ENCODE measurements around the gene TCF20. TPM values are rescaled to one million over a fixed set of nuclear protein-coding genes. Genes with fewer than 3 reads are reported as not detected.

Gene TCF20
- total RNA-seq, 1 experiment from 2014 or later: 56.4 TPM

DNA sequence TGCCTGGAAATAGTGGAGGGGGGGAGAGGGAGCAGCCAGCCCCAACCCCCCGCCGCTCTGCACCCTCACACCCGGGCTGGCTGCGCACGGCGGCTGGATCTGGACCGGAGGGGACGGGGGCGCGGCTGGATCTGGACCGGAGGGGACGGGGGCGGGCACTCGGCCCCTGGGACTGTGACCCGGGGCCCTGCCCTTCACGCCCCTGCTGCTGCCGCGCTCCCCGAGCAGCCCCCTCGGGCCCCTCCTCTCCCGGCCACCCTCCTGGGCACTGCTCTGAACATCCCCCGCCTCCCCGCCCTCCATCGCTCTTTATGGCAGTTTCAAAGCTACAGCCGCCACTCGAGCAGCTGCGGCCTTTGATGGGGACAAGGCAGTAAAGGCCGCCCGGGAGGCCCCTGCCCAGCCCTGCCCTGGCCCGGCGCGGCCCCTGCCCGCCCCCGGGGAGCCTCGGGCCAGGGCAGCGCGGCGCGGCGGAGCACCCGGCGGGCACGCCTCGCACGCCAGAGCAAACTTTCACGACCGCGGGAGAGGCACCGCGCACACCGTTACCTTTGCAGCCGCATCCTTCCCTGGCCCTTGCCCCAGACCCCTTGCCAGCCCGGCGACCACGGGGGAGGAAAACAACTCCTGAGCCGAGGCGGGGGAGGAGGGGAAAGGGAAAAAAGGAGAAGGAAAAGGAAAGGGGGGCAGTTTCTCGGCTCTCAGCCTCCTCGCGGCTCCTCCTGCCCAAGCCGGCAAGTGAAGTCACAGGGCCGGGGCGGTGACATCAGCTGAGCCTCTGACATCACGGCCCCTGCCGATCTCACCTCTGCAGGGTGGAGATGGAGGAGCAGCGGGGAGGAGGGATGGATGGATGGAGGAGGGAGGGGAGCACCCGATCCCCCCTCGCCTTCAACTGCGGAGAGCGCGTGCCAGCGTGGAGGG lies 13.1 kb upstream of the TCF20 start:
- POLR2A ChIA-PET: no interaction called here

DNA sequence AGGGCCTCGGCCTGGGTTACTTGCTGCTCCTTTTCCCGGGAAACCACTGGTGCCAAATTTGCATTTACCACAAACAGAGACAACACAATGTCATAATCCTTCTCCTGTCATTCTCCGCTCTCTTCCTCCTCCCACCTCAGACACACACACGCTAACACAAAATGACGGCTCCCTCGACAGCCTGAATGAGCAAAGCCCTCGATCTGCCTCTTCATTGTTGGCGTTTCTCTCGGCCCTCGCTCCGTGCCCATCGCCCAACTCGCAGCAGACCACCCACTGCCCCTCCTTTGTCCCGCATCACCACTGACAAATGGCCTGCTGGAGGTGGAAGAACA lies 12.5 kb upstream of the TCF20 start:
- ChIA-PET CTCF (interaction anchor here (0.6 kb wide), 1 partner anchor 118 kb away, joined by 3 read pairs; no protein-coding TSS in a partner anchor), POLR2A (no interaction called here)
- Mint-ChIP-seq H3K27ac (ENCODE audit: low read depth, unreplicated experiment) (no peak overlapping the region), H3K4me1 (ENCODE audit: insufficient read depth, unreplicated experiment) (no peaks in the 10 kb centered on the region), H3K4me3 (ENCODE audit: unreplicated experiment) (no peak overlapping the region), H3K36me3 (ENCODE audit: insufficient read depth, unreplicated experiment) (no peaks in the 10 kb centered on the region), H3K9me3 (ENCODE audit: unreplicated experiment) (no peaks in the 10 kb centered on the region), H3K27me3 (ENCODE audit: insufficient read depth, unreplicated experiment) (no peaks in the 10 kb centered on the region)
- DNase-seq (ENCODE audit: unreplicated experiment): no peak
- TF ChIP-seq, protein P1, sequence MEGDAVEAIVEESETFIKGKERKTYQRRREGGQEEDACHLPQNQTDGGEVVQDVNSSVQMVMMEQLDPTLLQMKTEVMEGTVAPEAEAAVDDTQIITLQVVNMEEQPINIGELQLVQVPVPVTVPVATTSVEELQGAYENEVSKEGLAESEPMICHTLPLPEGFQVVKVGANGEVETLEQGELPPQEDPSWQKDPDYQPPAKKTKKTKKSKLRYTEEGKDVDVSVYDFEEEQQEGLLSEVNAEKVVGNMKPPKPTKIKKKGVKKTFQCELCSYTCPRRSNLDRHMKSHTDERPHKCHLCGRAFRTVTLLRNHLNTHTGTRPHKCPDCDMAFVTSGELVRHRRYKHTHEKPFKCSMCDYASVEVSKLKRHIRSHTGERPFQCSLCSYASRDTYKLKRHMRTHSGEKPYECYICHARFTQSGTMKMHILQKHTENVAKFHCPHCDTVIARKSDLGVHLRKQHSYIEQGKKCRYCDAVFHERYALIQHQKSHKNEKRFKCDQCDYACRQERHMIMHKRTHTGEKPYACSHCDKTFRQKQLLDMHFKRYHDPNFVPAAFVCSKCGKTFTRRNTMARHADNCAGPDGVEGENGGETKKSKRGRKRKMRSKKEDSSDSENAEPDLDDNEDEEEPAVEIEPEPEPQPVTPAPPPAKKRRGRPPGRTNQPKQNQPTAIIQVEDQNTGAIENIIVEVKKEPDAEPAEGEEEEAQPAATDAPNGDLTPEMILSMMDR (IDR thresholded peaks at IDR 0.05; ENCODE audit: unreplicated experiment): no peak
- no TSS peak for BruUV-seq (replicated peaks)
- intact Hi-C loops (cut with micrococcal nuclease): no loop called here

More for the DNA sequence above, 13.1 kb upstream of the TCF20 start:
- no peak for DNase-seq (ENCODE audit: unreplicated experiment)
- H3K9me3 Mint-ChIP-seq (ENCODE audit: unreplicated experiment): no peaks in the 10 kb centered on the region
- no peaks in the 10 kb centered on the region for H3K4me1 Mint-ChIP-seq (ENCODE audit: insufficient read depth, unreplicated experiment)
- intact Hi-C loops (cut with micrococcal nuclease): no loop called here
- no peak overlapping the region for H3K27ac Mint-ChIP-seq (ENCODE audit: low read depth, unreplicated experiment)
- no peak overlapping the region for H3K4me3 Mint-ChIP-seq (ENCODE audit: unreplicated experiment)
- TF ChIP-seq, protein P1 (IDR thresholded peaks at IDR 0.05; ENCODE audit: unreplicated experiment): no peak
- CTCF ChIA-PET: interaction anchor here (1.1 kb wide), 1 partner anchor 20 kb away, joined by 3 read pairs; no protein-coding TSS in a partner anchor
- BruUV-seq (replicated peaks): no TSS peak
- H3K36me3 Mint-ChIP-seq (ENCODE audit: insufficient read depth, unreplicated experiment): no peaks in the 10 kb centered on the region
- no peaks in the 10 kb centered on the region for H3K27me3 Mint-ChIP-seq (ENCODE audit: insufficient read depth, unreplicated experiment)

DNA sequence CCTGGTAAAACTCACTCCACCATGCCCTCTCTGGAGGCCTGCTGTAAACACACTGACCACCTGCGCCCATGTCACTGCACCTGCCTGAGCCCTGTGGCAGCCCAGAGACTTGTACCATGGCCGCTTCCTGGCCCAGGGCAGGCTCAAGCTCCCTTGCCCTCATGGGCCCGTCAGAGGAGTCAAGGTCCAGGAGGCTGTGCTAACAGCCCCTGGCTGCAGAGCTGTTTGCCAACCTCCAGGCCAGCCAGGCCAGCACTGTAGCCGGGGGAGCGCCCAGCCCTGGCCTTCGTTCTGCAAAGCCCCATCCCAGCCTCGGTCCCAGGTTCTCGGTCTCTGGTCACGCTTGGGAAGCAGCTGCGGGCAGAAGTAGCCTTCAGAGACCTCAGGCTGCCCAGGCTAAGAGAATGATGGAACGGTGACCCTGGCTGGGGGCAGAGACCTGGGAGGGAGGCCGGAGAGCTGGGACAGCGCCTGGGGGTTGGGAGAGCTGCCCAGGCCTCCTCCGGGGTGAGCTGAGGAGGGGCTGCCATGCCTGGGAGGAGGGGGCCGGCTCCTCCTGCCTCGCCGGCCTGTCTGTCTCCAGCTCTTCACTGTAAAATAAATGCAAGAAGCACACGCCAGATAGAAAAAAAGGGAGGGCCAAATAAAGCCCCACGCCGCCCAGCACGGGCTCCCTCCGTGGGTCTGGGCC lies 11.9 kb upstream of the TCF20 start:
- no peaks in the 10 kb centered on the region for H3K4me1 Mint-ChIP-seq (ENCODE audit: insufficient read depth, unreplicated experiment)
- TF ChIP-seq, protein P1 (IDR thresholded peaks at IDR 0.05; ENCODE audit: unreplicated experiment): no peak
- H3K4me3 Mint-ChIP-seq (ENCODE audit: unreplicated experiment): no peak overlapping the region
- ChIA-PET CTCF (interaction anchor here (0.6 kb wide), 1 partner anchor 117 kb away, joined by 3 read pairs; no protein-coding TSS in a partner anchor), POLR2A (no interaction called here)
- BruUV-seq (replicated peaks): no TSS peak
- no peaks in the 10 kb centered on the region for H3K36me3 Mint-ChIP-seq (ENCODE audit: insufficient read depth, unreplicated experiment)
- DNase-seq (ENCODE audit: unreplicated experiment): no peak
- intact Hi-C loops (cut with micrococcal nuclease): no loop called here
- H3K9me3 Mint-ChIP-seq (ENCODE audit: unreplicated experiment): no peaks in the 10 kb centered on the region
- H3K27ac Mint-ChIP-seq (ENCODE audit: low read depth, unreplicated experiment): no peak overlapping the region
- H3K27me3 Mint-ChIP-seq (ENCODE audit: insufficient read depth, unreplicated experiment): no peaks in the 10 kb centered on the region

DNA sequence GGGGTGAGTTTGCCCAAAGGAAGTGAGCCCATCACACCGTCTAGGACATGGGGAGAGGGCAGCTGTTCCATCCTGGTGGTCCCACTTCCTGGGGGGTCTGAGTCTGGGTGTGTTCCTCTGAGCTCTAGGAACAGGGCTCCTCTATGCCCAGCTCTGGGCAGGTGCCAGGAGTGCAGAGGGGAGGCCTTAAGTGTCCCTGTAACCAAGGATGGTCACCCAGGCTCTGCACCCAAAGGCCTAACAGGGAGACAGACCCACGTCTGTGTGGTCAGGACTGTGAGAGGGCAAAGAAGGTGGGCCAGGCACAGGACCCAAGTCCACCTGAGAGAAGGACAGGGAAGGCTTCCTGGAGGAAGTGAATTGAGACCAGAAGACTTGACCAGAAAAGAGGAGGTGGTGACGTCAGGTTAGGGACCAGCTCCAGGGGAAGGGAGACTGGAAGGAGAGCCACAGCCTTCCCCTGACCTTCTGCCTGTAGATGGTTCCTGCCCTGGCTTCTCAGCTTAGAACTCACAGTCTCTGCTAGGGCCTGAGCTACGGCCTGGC lies 11.3 kb upstream of the TCF20 start:
- DNase-seq (ENCODE audit: unreplicated experiment): no peak
- H3K4me1 Mint-ChIP-seq (ENCODE audit: insufficient read depth, unreplicated experiment): no peaks in the 10 kb centered on the region
- TF ChIP-seq, protein P1 (IDR thresholded peaks at IDR 0.05; ENCODE audit: unreplicated experiment): no peak
- ChIA-PET CTCF (no interaction called here), POLR2A (no interaction called here)
- no peaks in the 10 kb centered on the region for H3K27me3 Mint-ChIP-seq (ENCODE audit: insufficient read depth, unreplicated experiment)
- H3K36me3 Mint-ChIP-seq (ENCODE audit: insufficient read depth, unreplicated experiment): no peaks in the 10 kb centered on the region
- intact Hi-C loops (cut with micrococcal nuclease): no loop called here
- H3K9me3 Mint-ChIP-seq (ENCODE audit: unreplicated experiment): no peaks in the 10 kb centered on the region
- no TSS peak for BruUV-seq (replicated peaks)
- no peak overlapping the region for H3K4me3 Mint-ChIP-seq (ENCODE audit: unreplicated experiment)
- H3K27ac Mint-ChIP-seq (ENCODE audit: low read depth, unreplicated experiment): no peak overlapping the region
